Common myeloid progenitor, CD34-positive (primary cell): ENCODE data around the gene BRF1.
"Not testable (repeated sequence)": the region's sequence is repeated elsewhere in the genome, so short reads cannot be mapped to it uniquely, and the experiment has no call there.

Source experiments
- CTCF ChIA-PET: fragments of 350-600 bp; sonication (Branson Sonifier 250); formaldehyde crosslinking; loops from one replicate; lab custom pipeline; 2021; ENCODE audit warnings: antibody characterized with exemption; lab: Charles Lee
- POLR2A ChIA-PET: fragments of 350-600 bp; sonication (Branson Sonifier 250); formaldehyde crosslinking; loops from one replicate; lab custom pipeline; 2021; ENCODE audit warnings: antibody characterized with exemption; lab: Charles Lee
- DNase-seq, 3 donors: peaks; one replicate each; pipeline versions ENCODE4 v3.0.0 to v3.0.0-alpha.2; 2013
- H3K27ac ChIP-seq, 2 experiments: 1 replicate in 1 of 2; 2 replicates in 1 of 2; pipeline ENCODE4 v1.7.0; 2013; ENCODE audit warnings: inconsistent platforms in 2 of 2, low read length in 2 of 2, mild to moderate bottlenecking in 2 of 2, low read depth in 1 of 2, moderate library complexity in 1 of 2; ENCODE audit not compliant: severe bottlenecking in 2 of 2, insufficient read depth in 1 of 2, poor library complexity in 1 of 2
- H3K27me3 ChIP-seq, 5 experiments: replicated peaks in 2 of 5; 1 replicate in 3 of 5; 2 replicates in 2 of 5; pipeline versions ENCODE4 v1.6.1 to v1.7.0; 2013; ENCODE audit warnings: low read length in 4 of 5, mild to moderate bottlenecking in 2 of 5, moderate library complexity in 2 of 5, inconsistent platforms in 1 of 5; ENCODE audit not compliant: insufficient read depth in 5 of 5, control insufficient read depth in 4 of 5
- H3K36me3 ChIP-seq, 4 experiments: 1 replicate in 2 of 4; 2 replicates in 2 of 4; pipeline versions ENCODE4 v1.6.1 to v1.7.0; 2013; ENCODE audit warnings: low read length in 3 of 4, control low read depth in 1 of 4, mild to moderate bottlenecking in 1 of 4; ENCODE audit not compliant: control insufficient read depth in 4 of 4, insufficient read depth in 4 of 4
- H3K4me1 ChIP-seq, 4 experiments: 1 replicate in 3 of 4; 2 replicates in 1 of 4; pipeline versions ENCODE4 v1.6.1 to v1.7.1; 2013; ENCODE audit warnings: low read length in 3 of 4, mild to moderate bottlenecking in 3 of 4, control low read depth in 1 of 4, inconsistent platforms in 1 of 4, moderate library complexity in 1 of 4; ENCODE audit not compliant: control insufficient read depth in 4 of 4, insufficient read depth in 4 of 4; ENCODE audit errors: control extremely low read depth in 1 of 4
- H3K4me3 ChIP-seq, 7 experiments: 1 replicate in 4 of 7; 2 replicates in 3 of 7; pipeline versions ENCODE4 v1.5.1 to v1.7.0; 2013; ENCODE audit warnings: mild to moderate bottlenecking in 7 of 7, low read length in 6 of 7, moderate library complexity in 6 of 7, inconsistent platforms in 2 of 7, low read depth in 2 of 7, control low read depth in 1 of 7; ENCODE audit not compliant: insufficient read depth in 4 of 7, control insufficient read depth in 1 of 7; ENCODE audit errors: extremely low read depth in 1 of 7
- H3K9me3 ChIP-seq, 5 experiments: 1 replicate in 4 of 5; 2 replicates in 1 of 5; pipeline versions ENCODE4 v1.6.1 to v1.7.1; 2013; ENCODE audit warnings: low read length in 4 of 5, mild to moderate bottlenecking in 2 of 5, inconsistent platforms in 1 of 5, low read depth in 1 of 5, moderate library complexity in 1 of 5; ENCODE audit not compliant: control insufficient read depth in 4 of 5, insufficient read depth in 2 of 5; ENCODE audit errors: control extremely low read depth in 1 of 5
- WGBS: methylation state at CpG from one replicate; pipeline ENCODE4 v1.1.5; 2013; ENCODE audit not compliant: insufficient coverage; 5-methylcytosine and 5-hydroxymethylcytosine counted together

BRF1 gene

DNA sequence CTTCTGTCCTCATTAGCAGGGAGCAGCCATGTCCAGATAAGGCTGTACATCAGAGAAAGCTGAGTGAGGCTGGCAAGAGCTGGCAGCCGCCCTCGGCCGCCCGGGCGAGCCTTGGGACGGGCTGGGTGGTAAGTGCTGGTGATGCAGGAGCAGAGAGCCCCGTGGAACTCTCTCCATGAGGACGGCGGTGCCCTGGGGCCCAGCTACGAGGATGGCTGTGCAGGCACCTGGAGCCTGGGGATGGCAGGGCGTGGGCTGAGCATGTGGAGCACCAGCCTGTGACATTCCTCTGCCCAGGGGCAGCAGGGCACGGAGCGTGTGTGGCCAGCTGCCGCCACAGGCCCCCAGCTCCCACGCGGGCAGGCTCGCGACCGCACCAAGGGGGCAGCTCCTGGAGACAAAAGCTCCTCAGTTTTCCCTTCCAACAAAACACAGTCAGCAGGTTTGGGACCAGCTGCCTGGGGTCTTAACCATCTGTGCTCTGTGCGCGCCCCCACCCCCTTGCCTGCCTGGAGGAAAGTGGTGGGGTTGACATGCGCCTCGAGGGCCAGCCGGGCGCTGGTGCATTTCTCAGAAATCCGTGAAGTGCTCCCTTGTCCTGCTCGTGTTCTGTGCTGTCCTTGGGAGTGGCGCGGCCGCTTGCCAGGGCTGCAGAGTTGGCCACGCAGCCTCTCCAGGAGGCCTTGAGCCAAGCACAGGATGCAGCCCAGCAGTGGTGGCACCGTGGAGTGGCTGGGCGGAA lies 35.1 kb upstream of the BRF1 start:
- ChIA-PET CTCF (interaction anchor here (1.0 to 2.5 kb wide), 2 partner anchors 11 to 24 kb away, joined by 3 to 10 read pairs; no protein-coding TSS in a partner anchor), POLR2A (no interaction called here)
- Histone ChIP-seq H3K9me3 (no peaks in the 10 kb centered on the region), H3K27ac (no peak overlapping the region), H3K4me1 (peaks cover 0 to 44% (median 34%) of the 10 kb centered on the region in 4 experiments), H3K36me3 (no peaks in the 10 kb centered on the region), H3K27me3 (no peaks in the 10 kb centered on the region), H3K4me3 (no peak overlapping the region)
- no peak for DNase-seq
- 97% methylated on average over 31 of the region's 33 CpGs for WGBS

DNA sequence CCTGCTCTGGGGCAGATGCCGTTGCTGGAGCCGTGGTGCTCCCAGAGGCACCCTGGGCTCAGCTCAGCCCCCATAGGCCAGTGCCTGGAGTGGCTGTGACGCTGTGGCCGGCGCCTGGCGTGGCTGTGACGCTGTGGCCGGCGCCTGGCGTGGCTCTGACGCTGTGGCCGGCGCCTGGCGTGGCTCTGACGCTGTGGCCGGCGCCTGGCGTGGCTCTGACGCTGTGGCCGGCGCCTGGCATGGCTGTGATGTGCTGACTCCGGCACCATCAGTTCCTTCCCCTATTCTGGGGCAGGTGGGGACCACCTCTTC lies 34.4 kb upstream of the BRF1 start:
- H3K27ac ChIP-seq, H3K27me3 ChIP-seq, POLR2A ChIA-PET, H3K36me3 ChIP-seq, H3K4me3 ChIP-seq, DNase-seq, H3K9me3 ChIP-seq: not testable (repeated sequence)
- WGBS: 96% methylated on average over 22 of the region's 22 CpGs
- H3K4me1 ChIP-seq: peaks cover 0 to 40% (median 33%) of the 10 kb centered on the region in 4 experiments
- CTCF ChIA-PET: interaction anchor here (2.2 to 2.5 kb wide), 2 partner anchors 10 to 11 kb away, joined by 6 to 10 read pairs; no protein-coding TSS in a partner anchor

DNA sequence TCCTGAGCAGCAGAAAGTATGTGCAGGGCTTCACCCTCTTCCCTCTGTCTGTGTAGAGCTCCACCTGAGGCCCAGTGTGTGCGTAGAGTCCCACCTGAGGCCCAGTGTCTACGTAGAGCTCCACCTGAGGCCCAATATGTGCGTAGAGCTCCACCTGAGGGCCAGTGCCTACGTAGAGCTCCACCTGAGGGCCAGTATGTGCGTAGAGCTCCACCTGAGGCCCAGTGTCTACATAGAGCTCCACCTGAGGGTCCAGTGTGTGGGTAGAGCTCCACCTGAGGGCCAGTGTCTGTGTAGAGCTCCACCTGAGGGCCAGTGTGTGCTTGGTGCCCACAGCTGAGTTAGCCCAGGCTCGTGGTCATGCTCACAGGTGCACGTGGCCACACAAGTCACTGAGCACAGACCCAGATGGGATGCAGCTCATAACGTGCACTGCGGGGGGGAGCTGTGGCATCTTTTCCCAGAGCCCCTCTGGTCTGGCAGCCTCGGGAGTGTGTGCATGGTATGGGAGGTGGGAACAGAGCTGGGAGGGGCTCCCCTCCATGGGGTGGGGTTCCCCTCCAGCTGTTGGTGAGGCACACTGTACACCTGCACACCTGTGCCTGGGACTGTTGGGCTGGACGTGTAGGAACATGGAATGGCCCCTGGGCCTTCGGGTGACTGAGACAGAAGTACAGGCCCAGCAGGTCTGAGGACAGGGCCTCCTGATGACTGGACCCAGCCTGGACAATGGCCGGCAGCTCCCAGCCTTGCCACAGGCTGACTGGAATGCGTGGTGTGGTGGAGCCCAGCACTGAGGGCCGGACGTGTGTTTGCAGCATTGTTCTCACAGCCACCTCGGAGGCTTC lies 33.8 kb upstream of the BRF1 start:
- POLR2A ChIA-PET: no interaction called here
- H3K27me3 ChIP-seq: no peaks in the 10 kb centered on the region
- CTCF ChIA-PET: interaction anchor here (0.8 to 2.5 kb wide), 5 partner anchors 9 to 84 kb away, joined by 3 to 13 read pairs (median 6); no protein-coding TSS in a partner anchor
- no peak for DNase-seq
- H3K27ac ChIP-seq: no peak overlapping the region
- no peaks in the 10 kb centered on the region for H3K9me3 ChIP-seq
- no peak overlapping the region for H3K4me3 ChIP-seq
- H3K36me3 ChIP-seq: no peaks in the 10 kb centered on the region
- WGBS: 97% methylated on average over 12 of the region's 17 CpGs
- peaks cover 0 to 44% (median 33%) of the 10 kb centered on the region in 4 experiments for H3K4me1 ChIP-seq

DNA sequence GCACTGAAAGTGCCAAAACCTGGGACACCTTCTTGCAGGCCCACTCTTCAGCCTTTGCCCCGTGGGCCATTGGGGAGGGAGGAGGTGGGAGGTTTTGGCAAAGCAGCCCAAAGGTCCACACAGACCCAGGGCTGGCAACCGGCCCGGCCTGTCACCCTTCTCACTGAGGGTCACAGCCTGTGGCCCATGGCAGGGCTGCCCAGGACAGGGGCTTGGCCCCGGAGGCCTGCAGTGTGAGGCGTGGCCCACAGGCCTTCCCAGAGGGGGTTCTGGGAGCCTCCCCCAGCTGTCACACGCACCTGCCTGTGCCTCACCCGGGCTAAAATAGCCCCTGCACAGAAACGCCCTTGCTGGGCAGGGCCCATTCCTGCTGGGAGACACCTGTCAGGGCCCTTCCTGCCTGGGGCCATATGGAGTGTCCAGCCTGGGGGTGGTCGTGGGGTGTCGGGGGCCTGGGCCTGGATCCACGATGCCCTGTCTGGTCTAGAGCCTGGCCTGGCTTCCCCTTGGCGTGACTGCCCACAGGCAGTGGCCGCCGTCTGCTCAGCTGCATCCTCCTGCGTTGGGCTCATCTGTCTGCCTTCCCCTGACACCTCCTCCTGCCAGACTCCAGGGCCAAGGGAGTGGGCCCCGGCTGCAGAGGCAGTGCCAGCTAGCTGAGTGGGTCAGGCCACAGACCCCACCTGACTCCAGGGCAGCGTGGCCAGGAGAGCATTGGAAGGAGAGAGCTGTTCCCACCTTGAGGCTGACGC lies 33.0 kb upstream of the BRF1 start:
- Histone ChIP-seq H3K36me3 (no peaks in the 10 kb centered on the region), H3K27ac (no peak overlapping the region), H3K27me3 (no peaks in the 10 kb centered on the region), H3K4me3 (no peak overlapping the region), H3K4me1 (peaks cover 0 to 49% (median 35%) of the 10 kb centered on the region in 4 experiments), H3K9me3 (no peaks in the 10 kb centered on the region)
- DNase-seq: no peak
- ChIA-PET CTCF (interaction anchor here (0.8 to 2.6 kb wide), 6 partner anchors 9 to 84 kb away, joined by 3 to 13 read pairs (median 6); no protein-coding TSS in a partner anchor), POLR2A (no interaction called here)
- 95% methylated on average over 16 of the region's 18 CpGs for WGBS

DNA sequence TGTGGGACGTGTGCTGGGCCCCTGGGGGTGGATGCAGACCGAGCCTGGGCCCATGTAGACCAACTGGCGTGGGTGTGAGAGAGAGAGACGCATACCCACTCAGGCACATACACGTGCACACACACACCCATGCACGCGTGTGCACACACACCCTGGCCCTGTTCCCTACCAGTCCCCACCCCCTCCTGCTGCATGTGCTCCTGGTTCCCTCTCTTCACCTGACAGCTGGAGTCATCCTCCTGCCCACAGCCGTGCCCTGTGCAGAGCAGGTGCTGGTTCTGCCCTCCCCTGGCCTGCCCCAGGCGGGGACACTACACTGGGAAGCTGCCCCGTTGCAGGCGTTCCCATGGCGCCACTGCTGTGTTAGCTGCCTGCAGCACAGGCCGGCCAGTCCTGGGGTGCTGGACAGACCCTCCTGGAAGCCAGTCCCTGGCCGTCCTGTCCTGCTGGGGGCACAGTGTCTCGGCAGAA lies 32.3 kb upstream of the BRF1 start:
- no peaks in the 10 kb centered on the region for H3K27me3 ChIP-seq
- POLR2A ChIA-PET: no interaction called here
- H3K36me3 ChIP-seq: peaks cover 0 to 1% (median 0%) of the 10 kb centered on the region in 4 experiments
- no peaks in the 10 kb centered on the region for H3K9me3 ChIP-seq
- H3K4me3 ChIP-seq: peak overlapping the region in 1 of 7 experiments; percentile 4
- no peak for DNase-seq
- WGBS: 97% methylated on average over 12 of the region's 15 CpGs
- H3K27ac ChIP-seq: no peak overlapping the region
- H3K4me1 ChIP-seq: peaks cover 0 to 42% (median 32%) of the 10 kb centered on the region in 4 experiments
- CTCF ChIA-PET: interaction anchor here (1.4 to 2.6 kb wide), 5 partner anchors 10 to 62 kb away, joined by 3 to 13 read pairs (median 6); no protein-coding TSS in a partner anchor

DNA sequence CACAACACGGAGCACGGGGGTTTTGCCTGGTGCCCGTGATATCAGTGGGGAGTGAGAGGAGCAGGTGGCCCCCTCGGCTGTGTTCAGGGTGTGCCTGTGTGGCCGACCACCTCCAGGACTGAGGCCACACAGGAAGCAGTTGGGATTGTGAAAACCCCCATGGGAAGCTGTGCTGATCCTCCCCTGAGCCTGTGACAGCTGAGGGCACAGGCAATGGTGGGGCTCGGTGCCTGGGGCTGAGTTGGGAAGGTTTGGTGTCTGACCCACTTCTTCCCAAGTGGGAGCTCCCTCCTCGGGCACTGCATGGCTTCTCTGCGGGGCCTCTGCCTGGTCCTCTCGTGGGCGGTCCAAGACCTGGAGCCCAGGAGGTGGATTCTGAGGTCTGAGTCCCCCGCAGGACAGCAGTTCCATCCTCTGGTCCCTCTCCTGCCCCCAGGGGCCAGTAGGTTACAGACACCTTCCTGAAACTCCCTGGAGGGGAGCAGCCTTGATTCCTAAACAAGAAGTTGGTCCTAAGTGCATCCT lies 31.6 kb upstream of the BRF1 start:
- ChIA-PET CTCF (interaction anchor here (1.3 to 2.6 kb wide), 4 partner anchors 11 to 62 kb away, joined by 3 to 13 read pairs (median 5); no protein-coding TSS in a partner anchor), POLR2A (no interaction called here)
- Histone ChIP-seq H3K27ac (no peak overlapping the region), H3K4me3 (no peak overlapping the region), H3K4me1 (peaks cover 0 to 36% (median 25%) of the 10 kb centered on the region in 4 experiments), H3K36me3 (peaks cover 0 to 2% (median 0%) of the 10 kb centered on the region in 4 experiments), H3K27me3 (no peaks in the 10 kb centered on the region), H3K9me3 (no peaks in the 10 kb centered on the region)
- WGBS: 69% methylated on average over 7 of the region's 11 CpGs
- DNase-seq: no peak
